IMR-90 (cell line): ENCODE results near the gene ACSL3. TPM values are rescaled to one million over a fixed set of nuclear protein-coding genes. Genes with fewer than 3 reads are reported as not detected.

Experiments
- ATAC-seq: fragments of 200-7000 bp; cut with Tn5 transposase; 2 replicates; pipeline ENCODE4 v1.9.1; 2020; ENCODE audit warnings: low read depth, mild to moderate bottlenecking, moderate library complexity
- BruUV-seq: library from RNA; stranded (reverse); fragments of 400-500 nt; replicated peaks from 2 replicates; lab custom pipeline; 2021; lab: Mats Ljungman, UMichigan
- CTCF ChIA-PET: fragments of 300-600 bp; formaldehyde crosslinking; extraction: SDS; loops from one replicate; lab custom pipeline; 2021; ENCODE audit warnings: antibody characterized with exemption; lab: Yijun Ruan, JAX
- POLR2A ChIA-PET: fragments of 300-600 bp; sonication (Branson Sonifier 250); formaldehyde crosslinking; loops from one replicate; lab custom pipeline; 2022; ENCODE audit warnings: antibody characterized with exemption; ENCODE audit not compliant: unreplicated experiment; lab: Charles Lee
- DNase-seq: peaks from one replicate; pipeline ENCODE4 v3.0.0; 2013
- H2AFZ ChIP-seq: replicated peaks from 2 replicates; pipeline ENCODE3; 2013; ENCODE audit warnings: low read length, mild to moderate bottlenecking; ENCODE audit not compliant: poor library complexity
- H2AK5ac ChIP-seq: 2 replicates; pipeline ENCODE4 v1.6.1; 2013; ENCODE audit warnings: low read depth, low read length, inconsistent platforms
- H2AK9ac ChIP-seq: replicated peaks from 2 replicates; pipeline ENCODE3; 2013; ENCODE audit warnings: mild to moderate bottlenecking, low read depth, low read length, moderate library complexity; ENCODE audit not compliant: poor library complexity
- H2BK120ac ChIP-seq: 2 replicates; pipeline ENCODE4 v1.6.1; 2013; ENCODE audit warnings: low read depth, low read length, inconsistent platforms
- H2BK15ac ChIP-seq: 3 replicates; pipeline ENCODE4 v1.6.1; 2013; ENCODE audit warnings: low read depth, low read length, inconsistent platforms
- H2BK20ac ChIP-seq: 2 replicates; pipeline ENCODE4 v1.6.1; 2013; ENCODE audit warnings: low read depth, mild to moderate bottlenecking, inconsistent platforms, low read length, moderate library complexity
- H2BK5ac ChIP-seq: 2 replicates; pipeline ENCODE4 v1.6.1; 2013; ENCODE audit warnings: mild to moderate bottlenecking, low read depth, low read length, inconsistent platforms; ENCODE audit not compliant: poor library complexity, severe bottlenecking
- H3K14ac ChIP-seq: replicated peaks from 2 replicates; pipeline ENCODE4 v1.6.1; 2013; ENCODE audit warnings: low read depth, low read length, inconsistent platforms
- H3K18ac ChIP-seq: 2 replicates; pipeline ENCODE4 v1.6.1; 2013; ENCODE audit warnings: low read depth, low read length, control low read depth
- H3K23ac ChIP-seq: 2 replicates; pipeline ENCODE4 v1.6.1; 2013; ENCODE audit warnings: low read depth, low read length, inconsistent platforms
- H3K27ac ChIP-seq: 2 replicates; pipeline ENCODE4 v1.5.1; 2013; ENCODE audit warnings: mild to moderate bottlenecking, control low read depth, low read length; ENCODE audit not compliant: insufficient read depth
- H3K27me3 ChIP-seq: 2 replicates; pipeline ENCODE4 v1.6.1; 2013; ENCODE audit warnings: low read length; ENCODE audit not compliant: control insufficient read depth, insufficient read depth
- H3K36me3 ChIP-seq: 2 replicates; pipeline ENCODE4 v1.6.1; 2013; ENCODE audit warnings: low read length, mixed read lengths; ENCODE audit not compliant: control insufficient read depth, insufficient read depth
- H3K4ac ChIP-seq: 2 replicates; pipeline ENCODE4 v1.6.1; 2013; ENCODE audit warnings: low read depth, low read length, inconsistent platforms
- H3K4me1 ChIP-seq: 2 replicates; pipeline ENCODE4 v1.6.1; 2013; ENCODE audit warnings: low read length, mixed read lengths; ENCODE audit not compliant: control insufficient read depth, insufficient read depth
- H3K4me2 ChIP-seq: 2 replicates; pipeline ENCODE4 v1.6.1; 2013; ENCODE audit warnings: low read depth, mild to moderate bottlenecking, control low read depth, low read length, moderate library complexity
- H3K4me3 ChIP-seq: 2 replicates; pipeline ENCODE4 v1.5.1; 2013; ENCODE audit warnings: low read depth, mild to moderate bottlenecking, control low read depth, low read length, moderate library complexity; ENCODE audit not compliant: insufficient read depth
- H3K56ac ChIP-seq: 2 replicates; pipeline ENCODE4 v1.6.1; 2013; ENCODE audit warnings: low read length, inconsistent platforms; ENCODE audit not compliant: insufficient read depth; ENCODE audit errors: extremely low read depth
- H3K79me1 ChIP-seq, 2 experiments: 2 replicates each; pipeline ENCODE4 v1.6.1; 2013; ENCODE audit warnings: low read length in 2 of 2, inconsistent platforms in 1 of 2, low read depth in 1 of 2
- H3K9ac ChIP-seq: 2 replicates; pipeline ENCODE4 v1.6.1; 2013; ENCODE audit warnings: low read depth, low read length, control low read depth
- H3K9me1 ChIP-seq: 2 replicates; pipeline ENCODE4 v1.6.1; 2013; ENCODE audit warnings: low read length, inconsistent platforms; ENCODE audit not compliant: insufficient read depth
- H3K9me3 ChIP-seq: 2 replicates; pipeline ENCODE4 v1.6.1; 2013; ENCODE audit warnings: low read length; ENCODE audit not compliant: control insufficient read depth, insufficient read depth
- H4K20me1 ChIP-seq: 2 replicates; pipeline ENCODE4 v1.6.1; 2013; ENCODE audit warnings: low read length, inconsistent platforms; ENCODE audit not compliant: insufficient read depth
- H4K5ac ChIP-seq: 2 replicates; pipeline ENCODE4 v1.6.1; 2013; ENCODE audit warnings: mild to moderate bottlenecking, low read depth, low read length, control low read depth
- H4K8ac ChIP-seq, 2 experiments: 2 replicates each; pipeline ENCODE4 v1.6.1; 2013; ENCODE audit warnings: low read depth in 2 of 2, low read length in 2 of 2, control low read depth in 1 of 2, inconsistent platforms in 1 of 2
- H4K91ac ChIP-seq: 2 replicates; pipeline ENCODE4 v1.6.1; 2013; ENCODE audit warnings: low read depth, low read length, inconsistent platforms; ENCODE audit not compliant: insufficient read depth
- BHLHE40 ChIP-seq: fragments of 150-350 bp; IDR thresholded peaks from 2 replicates; pipeline ENCODE4 v1.6.1; 2016; ENCODE audit warnings: mild to moderate bottlenecking, low read depth, low read length
- CEBPB ChIP-seq: IDR thresholded peaks from 2 replicates; pipeline ENCODE4 v1.6.1; 2012; ENCODE audit warnings: low read depth, low read length, improper control_type of control experiment
- CHD1 ChIP-seq: IDR thresholded peaks from 2 replicates; pipeline ENCODE4 v1.6.1; 2012; ENCODE audit warnings: low read depth, low read length, improper control_type of control experiment
- ELK1 ChIP-seq: fragments of 150-350 bp; IDR thresholded peaks from 2 replicates; pipeline ENCODE4 v1.6.1; 2016; ENCODE audit warnings: low read depth, mild to moderate bottlenecking, low read length, moderate library complexity, borderline replicate concordance
- FOS ChIP-seq: fragments of 150-350 bp; IDR thresholded peaks from 2 replicates; pipeline ENCODE4 v1.6.1; 2016; ENCODE audit warnings: low read depth, low read length
- MAFK ChIP-seq: IDR thresholded peaks from 2 replicates; pipeline ENCODE4 v1.6.1; 2012; ENCODE audit warnings: low read depth, low read length, improper control_type of control experiment
- MAZ ChIP-seq: IDR thresholded peaks from 2 replicates; pipeline ENCODE4 v1.6.1; 2012; ENCODE audit warnings: low read depth, mild to moderate bottlenecking, low read length, improper control_type of control experiment, moderate library complexity, borderline replicate concordance
- MXI1 ChIP-seq: IDR thresholded peaks from 2 replicates; pipeline ENCODE4 v1.6.1; 2012; ENCODE audit warnings: low read depth, mild to moderate bottlenecking, low read length, moderate library complexity, borderline replicate concordance
- NFE2L2 ChIP-seq: fragments of 150-350 bp; IDR thresholded peaks from 2 replicates; pipeline ENCODE4 v1.6.1; 2016; ENCODE audit warnings: low read depth, mild to moderate bottlenecking, low read length
- POLR2A ChIP-seq: IDR thresholded peaks from 2 replicates; pipeline ENCODE4 v1.6.1; 2012; ENCODE audit warnings: mild to moderate bottlenecking, low read depth, low read length
- RAD21 ChIP-seq: IDR thresholded peaks from 2 replicates; pipeline ENCODE4 v1.6.1; 2012; ENCODE audit warnings: low read length, improper control_type of control experiment
- RCOR1 ChIP-seq: IDR thresholded peaks from 2 replicates; pipeline ENCODE4 v1.6.1; 2012; ENCODE audit warnings: mild to moderate bottlenecking, low read length, improper control_type of control experiment; ENCODE audit not compliant: insufficient replicate concordance
- RFX5 ChIP-seq: IDR thresholded peaks from 2 replicates; pipeline ENCODE4 v1.8.0; 2012; ENCODE audit warnings: low read depth, mild to moderate bottlenecking, low read length, moderate library complexity
- SMC3 ChIP-seq: fragments of 150-350 bp; IDR thresholded peaks from 2 replicates; pipeline ENCODE4 v1.6.1; 2016; ENCODE audit warnings: low read depth, mild to moderate bottlenecking, antibody characterized with exemption, low read length, moderate library complexity
- USF2 ChIP-seq: fragments of 150-350 bp; IDR thresholded peaks from 2 replicates; pipeline ENCODE4 v1.6.1; 2017; ENCODE audit warnings: mild to moderate bottlenecking, antibody characterized with exemption, low read length, low read depth
- WGBS, 2 experiments: methylation state at CpG; one replicate each; pipeline versions ENCODE4 v1.1.5 to v1.1.7; 2013; ENCODE audit warnings: missing lambda C conversion rate in 2 of 2; ENCODE audit not compliant: insufficient read length in 1 of 2; ENCODE audit errors: extremely low coverage in 2 of 2; 5-methylcytosine and 5-hydroxymethylcytosine counted together
- dilution Hi-C: fragments of 300-500 bp; cut with HindIII; formaldehyde crosslinking; loops from one replicate; pipeline ENCODE4 v1.14.3; 2018; ENCODE audit warnings: low sequenced_read_pairs; ENCODE audit not compliant: unreplicated experiment
- in situ Hi-C: fragments of 300-500 bp; cut with MboI; formaldehyde crosslinking; loops from 3 replicates; pipeline ENCODE4 v1.14.3; 2019; ENCODE audit warnings: low sequenced_read_pairs, inconsistent platforms, mixed read lengths
- intact Hi-C: fragments of 100-400 bp; cut with micrococcal nuclease; formaldehyde crosslinking; loops from 2 replicates; pipeline ENCODE4 v1.10.0; 2022
- polyA plus RNA-seq, 3 experiments: library from polyadenylated mRNA; depleted of rRNA; stranded (reverse); fragments of >200 nt; gene quantifications; 2 replicates each; pipeline ENCODE4 v1.2.3, GENCODE V29; 2012; ENCODE audit warnings: low replicate concordance in 1 of 3
- total RNA-seq: library from RNA; depleted of rRNA; stranded (reverse); fragments of >200 nt; gene quantifications from 2 replicates; pipeline ENCODE4 v1.2.3, GENCODE V29; 2012

Gene ACSL3
- total and polyA plus RNA-seq, 2 of the 4 experiments (the other 2 are of a cell fraction), result 31.0 to 84.2 TPM

DNA sequence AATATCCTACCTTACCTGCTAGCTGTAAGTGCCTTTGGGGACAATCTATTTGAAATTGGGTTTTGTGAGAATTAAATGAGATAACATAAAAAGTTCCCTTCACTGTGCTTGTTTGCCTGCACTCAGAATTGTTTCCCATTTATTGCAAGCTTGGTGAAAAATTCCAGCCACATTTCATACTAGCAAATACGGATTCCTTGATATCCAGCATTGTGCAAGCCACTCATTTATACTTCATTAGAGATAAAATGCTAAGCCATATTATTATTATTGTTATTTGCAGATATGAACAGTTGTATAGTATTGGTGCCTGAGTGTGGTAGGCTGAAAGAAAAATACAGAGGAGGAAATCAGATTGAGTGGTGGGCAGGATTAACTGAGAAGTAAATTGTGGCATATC is 31.9 kb downstream of the ACSL3 start:
- peaks cover 7% of the 10 kb centered on the region; the same call in 1 of the 2 replicates for H3K4me1 ChIP-seq
- H4K8ac ChIP-seq, result no peak overlapping the region
- H2BK15ac ChIP-seq, result no peak overlapping the region
- H3K9me1 ChIP-seq, result no peaks in the 10 kb centered on the region
- peaks cover 5% of the 10 kb centered on the region for H3K36me3 ChIP-seq
- no peak overlapping the region for H2AK5ac ChIP-seq
- in situ Hi-C loops (no loop called here), intact Hi-C loops (no loop called here), dilution Hi-C loops (no loop called here)
- no peak overlapping the region for H3K4me3 ChIP-seq
- no CpG with 5 or more reads among the region's 1 CpG for WGBS, 2 experiments
- H2BK5ac ChIP-seq, result no peak overlapping the region
- no peak overlapping the region for H3K9ac ChIP-seq
- BruUV-seq, result no TSS peak
- peaks cover 16 to 51% of the 10 kb centered on the region in 2 experiments for H3K79me1 ChIP-seq
- CTCF ChIA-PET, result no interaction called here
- ATAC-seq, result no peak; the same call in 1 of the 2 replicates
- no peak for DNase-seq
- H2AK9ac ChIP-seq, result no peak overlapping the region
- H4K20me1 ChIP-seq, result peaks cover 40% of the 10 kb centered on the region; the same call in 1 of the 2 replicates
- H3K27ac ChIP-seq, result no peak overlapping the region
- H3K4ac ChIP-seq, result no peak overlapping the region
- H3K14ac ChIP-seq, result no peak overlapping the region
- no peak overlapping the region; the same call in 1 of the 2 replicates for H4K91ac ChIP-seq
- peak overlapping the region; percentile 27; the same call in 1 of the 2 replicates for H3K4me2 ChIP-seq
- no peak overlapping the region for H2BK120ac ChIP-seq
- no peaks in the 10 kb centered on the region for H3K9me3 ChIP-seq
- POLR2A ChIA-PET, result no interaction called here
- no peak overlapping the region for H2AFZ ChIP-seq
- H3K27me3 ChIP-seq, result no peaks in the 10 kb centered on the region
- TF ChIP-seq FOS (no peak), SMC3 (no peak), ELK1 (no peak), NFE2L2 (no peak), RFX5 (no peak), POLR2A (no peak), MAZ (no peak), MAFK (no peak), CEBPB (no peak), MXI1 (no peak), CHD1 (no peak), BHLHE40 (no peak), USF2 (no peak), RCOR1 (no peak), RAD21 (no peak)
- H3K18ac ChIP-seq, result peak overlapping the region; percentile 14; the same call in 1 of the 2 replicates
- H3K23ac ChIP-seq, result no peak overlapping the region
- no peak overlapping the region for H3K56ac ChIP-seq
- H2BK20ac ChIP-seq, result no peak overlapping the region
- 0 out of 2 replicates have a peak overlapping the region, but pooled peaks have one; percentile 2 for H4K5ac ChIP-seq
